Measurements from ENCODE around the gene BRD1.

- peak; percentile 63 for TF ChIP-seq L3MBTL2 (conservative IDR thresholded peaks at IDR 0.05)
- TF ChIP-seq SUZ12 (IDR thresholded peaks at IDR 0.05), result no peak
- peak; percentile 55; the same call in 1 of the 2 replicates for TF ChIP-seq FOXM1 (IDR thresholded peaks at IDR 0.05; ENCODE audit: borderline replicate concordance)
- TF ChIP-seq ZNF384 (IDR thresholded peaks at IDR 0.05), result no peak
These were observed 25.5 kb upstream of the BRD1 start, which contains the start of gene ZBED4 for GRCh38 chr22:49852898-49853894.
